ENCODE measurements around the gene PREX1. TPM values are rescaled to one million over a fixed set of nuclear protein-coding genes. Genes with fewer than 3 reads are reported as not detected.
"Not testable (repeated sequence)": the region's sequence is repeated elsewhere in the genome, so short reads cannot be mapped to it uniquely, and the experiment has no call there.

The PREX1 gene
- total and polyA plus RNA-seq, 9 donors = 16.7 to 32.5 (median 22.5) TPM

DNA sequence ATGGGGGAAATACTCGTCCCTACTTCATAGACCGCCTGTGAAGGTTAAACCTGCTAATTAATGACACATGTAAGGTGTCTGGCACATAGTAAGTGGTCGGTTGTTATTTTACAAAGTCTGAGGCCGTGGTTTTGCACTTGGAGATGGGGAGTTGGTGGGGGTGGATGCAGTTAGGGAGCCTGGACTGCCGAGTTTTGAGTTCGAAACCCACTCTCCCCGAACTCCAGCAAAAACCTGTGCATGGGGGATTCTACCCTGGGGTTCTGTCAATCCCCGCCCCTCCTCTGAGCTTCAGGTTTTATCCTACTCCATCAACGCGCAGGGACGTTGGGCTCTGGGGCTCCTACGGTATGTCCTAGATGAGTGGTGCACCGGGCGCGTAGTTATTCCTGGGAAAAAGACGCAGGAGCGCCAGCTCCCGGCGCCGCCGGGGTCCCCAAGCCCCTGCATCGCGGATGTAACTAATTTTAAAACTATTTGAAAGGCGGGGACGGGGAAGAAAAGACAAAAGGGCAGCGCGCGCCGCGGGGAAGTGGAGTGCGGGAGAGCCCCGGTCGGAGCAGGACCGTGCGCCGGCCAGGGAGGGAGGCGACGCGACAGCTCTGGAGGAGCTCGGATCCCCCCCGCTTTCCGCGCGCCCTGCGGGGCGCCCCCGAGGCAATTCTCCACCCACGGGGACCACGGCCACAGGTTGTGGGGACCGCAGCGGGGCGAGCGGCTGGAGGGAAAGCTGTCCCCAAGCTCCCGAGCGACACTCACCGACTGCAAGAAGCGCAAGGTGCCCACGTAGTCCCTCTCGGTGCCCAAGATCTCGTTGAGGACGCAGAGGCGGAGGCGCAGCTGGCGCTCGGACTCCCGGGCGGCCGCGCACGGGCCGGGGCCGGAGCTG lies 672 bp downstream of the PREX1 start:
- Histone ChIP-seq H3K27me3 (ENCODE audit: control insufficient read depth, insufficient read depth, low read length) (peaks cover 4% of the 10 kb centered on the region), H3K36me3 (ENCODE audit: control insufficient read depth, insufficient read depth, low read length) (no peaks in the 10 kb centered on the region), H3K27ac (ENCODE audit: low read length) (no peak overlapping the region), H3K4me3 (ENCODE audit: low read length) (peak overlapping the region; percentile 80), H3K4me1 (ENCODE audit: control insufficient read depth, insufficient read depth, low read length) (peaks cover 40% of the 10 kb centered on the region), H3K9me3 (replicated peaks; ENCODE audit: control insufficient read depth, low read depth, low read length) (no peaks in the 10 kb centered on the region)
- whole genome bisulfite sequencing (ENCODE audit: insufficient coverage) = under 1% methylated on average over 61 of the region's 72 CpGs
- no peak for DNase-seq

DNA sequence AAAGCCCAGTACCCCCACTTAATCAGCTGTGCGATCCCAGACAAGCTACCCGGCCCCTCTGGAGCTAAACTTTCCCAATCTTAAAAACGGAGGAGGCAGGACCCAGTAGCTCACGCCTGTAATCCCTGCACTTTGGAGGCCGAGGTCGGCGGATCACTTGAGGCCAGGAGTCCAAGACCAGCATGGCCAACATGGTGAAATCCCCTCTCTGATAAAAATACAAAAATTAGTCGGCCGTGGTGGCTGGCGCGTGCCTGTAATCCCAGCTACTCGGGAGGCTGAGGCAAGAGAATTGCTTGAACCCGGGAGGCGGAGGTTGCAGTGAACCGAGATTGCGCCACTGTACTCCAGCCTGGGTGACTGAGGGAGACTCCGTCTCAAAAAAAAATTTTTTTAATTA lies 1.3 kb downstream of the PREX1 start:
- H3K27ac ChIP-seq (ENCODE audit: low read length); H3K27me3 ChIP-seq (ENCODE audit: control insufficient read depth, insufficient read depth, low read length); H3K9me3 ChIP-seq (replicated peaks; ENCODE audit: control insufficient read depth, low read depth, low read length); H3K36me3 ChIP-seq (ENCODE audit: control insufficient read depth, insufficient read depth, low read length); DNase-seq: not testable (repeated sequence)
- 8% methylated on average over 6 of the region's 17 CpGs for WGBS (ENCODE audit: insufficient coverage)
- Histone ChIP-seq H3K4me1 (ENCODE audit: control insufficient read depth, insufficient read depth, low read length) (peaks cover 35% of the 10 kb centered on the region), H3K4me3 (ENCODE audit: low read length) (peak overlapping the region; percentile 80)

DNA sequence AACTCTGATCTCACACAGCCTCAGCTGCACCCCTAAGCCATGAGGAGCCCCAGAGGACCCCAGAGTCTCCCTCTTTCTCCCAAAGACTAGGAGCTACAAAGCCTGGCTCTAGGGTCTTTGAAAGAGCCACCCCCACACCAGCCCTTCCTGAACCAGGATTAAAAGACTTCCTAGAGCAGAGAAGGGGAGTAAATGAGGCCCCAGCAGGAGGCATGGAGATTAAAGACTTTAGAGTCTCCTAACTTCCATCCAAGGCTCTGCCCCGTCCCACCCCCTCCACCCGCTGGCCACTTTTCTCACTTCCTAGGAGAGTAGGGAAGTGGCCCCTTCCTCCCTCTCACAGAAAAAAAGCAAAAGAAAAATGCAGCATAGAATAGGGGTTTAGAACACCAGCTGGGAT lies 1.7 kb downstream of the PREX1 start:
- peak overlapping the region; percentile 9 for H3K27ac ChIP-seq (ENCODE audit: low read length)
- no peaks in the 10 kb centered on the region for H3K36me3 ChIP-seq (ENCODE audit: control insufficient read depth, insufficient read depth, low read length)
- peaks cover 32% of the 10 kb centered on the region for H3K4me1 ChIP-seq (ENCODE audit: control insufficient read depth, insufficient read depth, low read length)
- H3K27me3 ChIP-seq (ENCODE audit: control insufficient read depth, insufficient read depth, low read length) = peaks cover 4% of the 10 kb centered on the region
- no peak for DNase-seq
- H3K9me3 ChIP-seq (replicated peaks; ENCODE audit: control insufficient read depth, low read depth, low read length) = no peaks in the 10 kb centered on the region
- H3K4me3 ChIP-seq (ENCODE audit: low read length) = peak overlapping the region; percentile 80
- no CpG with 5 or more reads among the region's 2 CpGs for WGBS (ENCODE audit: insufficient coverage)

DNA sequence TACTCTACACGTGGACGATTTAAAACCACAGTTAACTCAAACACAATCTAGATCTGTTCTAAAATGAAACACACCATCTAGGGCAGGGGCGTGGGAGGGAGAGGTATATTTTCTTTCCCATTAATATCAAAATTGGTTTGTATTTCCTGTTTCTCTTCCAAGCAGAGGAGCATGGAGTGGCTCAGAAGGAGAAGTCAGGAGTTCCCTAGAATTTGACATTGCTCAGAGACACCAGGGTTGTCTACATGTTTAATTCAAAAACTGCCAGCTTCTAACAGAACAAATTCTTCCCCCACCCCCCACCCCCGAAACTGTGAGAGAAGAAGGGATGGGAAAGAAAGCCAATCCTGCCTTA lies 2.3 kb downstream of the PREX1 start:
- Histone ChIP-seq H3K9me3 (replicated peaks; ENCODE audit: control insufficient read depth, low read depth, low read length) (no peaks in the 10 kb centered on the region), H3K4me1 (ENCODE audit: control insufficient read depth, insufficient read depth, low read length) (peaks cover 31% of the 10 kb centered on the region), H3K27me3 (ENCODE audit: control insufficient read depth, insufficient read depth, low read length) (peaks cover 4% of the 10 kb centered on the region), H3K27ac (ENCODE audit: low read length) (no peak overlapping the region), H3K4me3 (ENCODE audit: low read length) (peak overlapping the region; percentile 80), H3K36me3 (ENCODE audit: control insufficient read depth, insufficient read depth, low read length) (no peaks in the 10 kb centered on the region)
- no peak for DNase-seq
- no CpG with 5 or more reads among the region's 4 CpGs for WGBS (ENCODE audit: insufficient coverage)

DNA sequence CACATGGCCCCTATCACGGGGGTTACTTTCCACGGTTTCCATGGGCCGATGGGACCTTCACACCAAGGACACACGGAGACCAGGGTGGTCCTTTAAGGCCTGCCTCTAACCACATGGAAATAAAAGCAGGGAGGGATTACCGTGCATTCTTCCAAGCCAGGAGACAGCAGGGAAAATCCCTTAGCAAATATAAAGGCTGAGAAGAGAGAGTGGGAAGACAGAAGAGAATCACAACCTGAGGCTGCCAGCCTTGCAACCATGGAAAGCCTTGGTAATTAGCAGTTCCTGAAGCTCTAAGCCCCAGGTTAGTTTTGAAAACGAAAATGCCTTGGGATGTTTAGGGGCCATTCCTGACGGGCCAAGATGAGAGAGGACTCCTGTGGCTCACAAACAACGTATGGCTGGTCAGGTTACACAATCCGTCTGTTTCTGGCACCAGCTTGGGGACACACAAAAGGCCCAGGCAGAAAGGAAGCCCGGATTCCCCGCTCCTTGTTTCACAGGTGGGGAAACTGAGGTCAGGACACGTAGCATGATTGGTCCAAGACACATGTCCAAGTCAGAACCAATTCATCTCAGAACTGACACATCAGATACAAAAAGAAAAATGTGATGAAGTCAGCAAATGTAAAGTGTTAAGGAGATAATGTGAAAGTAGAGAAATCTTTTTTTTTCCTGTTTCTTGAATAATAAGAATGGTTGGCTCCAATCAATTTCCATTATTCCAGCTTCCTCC lies 2.8 kb downstream of the PREX1 start:
- H3K36me3 ChIP-seq (ENCODE audit: control insufficient read depth, insufficient read depth, low read length) = peaks cover 2% of the 10 kb centered on the region
- H3K27me3 ChIP-seq (ENCODE audit: control insufficient read depth, insufficient read depth, low read length) = peaks cover 4% of the 10 kb centered on the region
- no peak overlapping the region for H3K27ac ChIP-seq (ENCODE audit: low read length)
- no peaks in the 10 kb centered on the region for H3K9me3 ChIP-seq (replicated peaks; ENCODE audit: control insufficient read depth, low read depth, low read length)
- peaks cover 37% of the 10 kb centered on the region for H3K4me1 ChIP-seq (ENCODE audit: control insufficient read depth, insufficient read depth, low read length)
- peak overlapping the region; percentile 1 for H3K4me3 ChIP-seq (ENCODE audit: low read length)
- WGBS (ENCODE audit: insufficient coverage) = 6% methylated on average over 5 of the region's 12 CpGs
- peak; percentile 51 for DNase-seq

DNA sequence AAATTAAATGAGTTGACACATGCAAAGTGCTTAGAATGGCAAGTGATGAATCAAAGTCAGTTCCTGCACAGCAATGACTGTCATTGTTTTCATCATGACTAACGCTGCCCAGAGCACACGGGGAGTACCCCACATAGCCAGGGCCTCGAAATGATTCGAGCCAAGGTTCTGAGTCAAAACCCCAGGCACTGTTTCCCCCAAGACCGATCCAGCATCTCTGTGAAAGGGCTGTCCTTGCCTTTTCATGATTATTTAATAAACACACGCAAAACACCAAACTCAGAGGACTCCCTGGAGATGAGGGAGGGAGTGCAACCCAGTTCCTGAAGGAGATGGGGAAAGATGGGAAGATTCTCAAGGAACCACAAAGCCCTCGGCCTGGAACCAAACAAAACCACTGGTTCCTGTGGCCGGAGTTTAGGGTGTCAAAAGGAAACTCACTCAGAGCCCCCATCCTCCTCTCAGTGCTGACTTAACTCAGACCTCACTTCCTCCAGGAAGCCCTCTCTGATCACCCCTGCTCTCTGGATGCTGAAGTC lies 3.8 kb downstream of the PREX1 start:
- Histone ChIP-seq H3K4me3 (ENCODE audit: low read length) (no peak overlapping the region), H3K9me3 (replicated peaks; ENCODE audit: control insufficient read depth, low read depth, low read length) (no peaks in the 10 kb centered on the region), H3K27me3 (ENCODE audit: control insufficient read depth, insufficient read depth, low read length) (peaks cover 4% of the 10 kb centered on the region), H3K27ac (ENCODE audit: low read length) (no peak overlapping the region), H3K36me3 (ENCODE audit: control insufficient read depth, insufficient read depth, low read length) (peaks cover 2% of the 10 kb centered on the region), H3K4me1 (ENCODE audit: control insufficient read depth, insufficient read depth, low read length) (peaks cover 43% of the 10 kb centered on the region)
- WGBS (ENCODE audit: insufficient coverage) = 70% methylated on average over 4 of the region's 8 CpGs
- no peak for DNase-seq

DNA sequence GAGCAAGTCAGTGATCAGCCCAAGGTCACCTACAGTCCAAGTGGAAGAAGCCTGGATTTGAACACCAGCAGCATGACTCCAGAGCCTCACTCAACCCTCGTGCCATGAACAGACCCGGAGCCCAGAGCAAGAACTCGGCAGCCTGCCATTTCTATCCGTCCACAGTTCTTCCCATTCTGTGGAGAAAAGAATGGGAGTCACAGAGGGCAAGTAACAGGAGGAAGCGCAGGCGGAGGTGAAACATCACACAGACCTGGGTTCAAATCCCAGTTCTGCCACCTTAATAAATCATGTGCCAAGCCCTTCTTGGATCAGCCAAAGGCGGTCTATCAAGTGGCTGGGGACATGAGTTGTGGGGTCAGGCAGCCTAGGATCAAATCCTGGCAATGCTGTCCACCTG lies 4.3 kb downstream of the PREX1 start:
- WGBS (ENCODE audit: insufficient coverage) = no CpG with 5 or more reads among the region's 7 CpGs

DNA sequence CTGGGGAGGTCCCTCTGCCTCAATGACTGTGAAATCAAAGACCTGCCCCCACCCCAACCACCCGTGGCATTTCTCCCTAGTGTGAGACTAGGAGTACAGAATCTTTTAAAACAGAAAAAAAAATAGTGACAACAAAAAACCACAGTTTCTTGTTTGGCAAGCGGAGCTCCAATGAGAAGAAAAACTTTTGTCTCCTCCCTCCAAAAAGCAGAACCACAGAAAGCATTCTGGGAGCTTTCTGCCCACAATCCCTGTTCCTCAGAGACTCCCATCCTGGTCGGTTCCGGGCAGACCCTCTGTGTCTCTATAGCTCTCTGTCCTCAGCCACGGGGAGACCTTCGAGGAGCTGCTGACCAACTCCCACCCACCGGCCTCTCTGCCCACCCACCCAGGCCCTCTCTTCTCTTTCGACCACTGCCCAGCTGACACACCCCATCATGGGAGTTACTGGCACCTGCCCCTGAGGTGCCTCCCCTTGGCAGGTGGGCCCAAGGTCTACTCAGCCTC lies 4.9 kb downstream of the PREX1 start:
- WGBS (ENCODE audit: insufficient coverage) = 34% methylated on average over 4 of the region's 8 CpGs
- Histone ChIP-seq H3K27ac (ENCODE audit: low read length) (no peak overlapping the region), H3K27me3 (ENCODE audit: control insufficient read depth, insufficient read depth, low read length) (peaks cover 4% of the 10 kb centered on the region), H3K36me3 (ENCODE audit: control insufficient read depth, insufficient read depth, low read length) (peaks cover 2% of the 10 kb centered on the region), H3K4me3 (ENCODE audit: low read length) (no peak overlapping the region), H3K9me3 (replicated peaks; ENCODE audit: control insufficient read depth, low read depth, low read length) (no peaks in the 10 kb centered on the region), H3K4me1 (ENCODE audit: control insufficient read depth, insufficient read depth, low read length) (peaks cover 48% of the 10 kb centered on the region)
- peak; percentile 51 for DNase-seq

More for the DNA sequence above, 4.3 kb downstream of the PREX1 start:
- no peak for DNase-seq
- peaks cover 44% of the 10 kb centered on the region for H3K4me1 ChIP-seq (ENCODE audit: control insufficient read depth, insufficient read depth, low read length)
- H3K27ac ChIP-seq (ENCODE audit: low read length) = no peak overlapping the region
- no peaks in the 10 kb centered on the region for H3K9me3 ChIP-seq (replicated peaks; ENCODE audit: control insufficient read depth, low read depth, low read length)
- H3K27me3 ChIP-seq (ENCODE audit: control insufficient read depth, insufficient read depth, low read length) = peaks cover 4% of the 10 kb centered on the region
- H3K36me3 ChIP-seq (ENCODE audit: control insufficient read depth, insufficient read depth, low read length) = peaks cover 2% of the 10 kb centered on the region
- H3K4me3 ChIP-seq (ENCODE audit: low read length) = no peak overlapping the region

DNA sequence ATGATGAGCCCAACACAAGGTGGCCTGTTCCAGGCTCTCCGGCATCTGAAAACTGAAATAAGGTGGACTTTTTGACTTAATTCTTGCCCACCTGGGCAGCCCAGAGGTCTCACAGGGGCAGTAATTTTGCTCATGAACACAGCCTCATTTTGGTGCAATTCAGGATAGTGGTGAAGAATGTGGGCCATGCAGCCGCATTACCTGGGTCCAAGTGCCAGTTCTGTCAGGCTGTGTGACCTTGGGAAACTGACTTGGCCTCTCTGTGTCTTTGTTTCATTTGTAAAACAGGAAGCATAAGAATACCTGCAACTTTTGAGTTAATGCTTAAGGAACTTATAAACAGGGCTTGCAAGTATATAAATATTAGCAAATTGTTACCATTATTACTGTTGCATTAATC lies 5.6 kb downstream of the PREX1 start:
- H3K27me3 ChIP-seq (ENCODE audit: control insufficient read depth, insufficient read depth, low read length) = peaks cover 4% of the 10 kb centered on the region

More for the DNA sequence above, 5.6 kb downstream of the PREX1 start:
- no peaks in the 10 kb centered on the region for H3K9me3 ChIP-seq (replicated peaks; ENCODE audit: control insufficient read depth, low read depth, low read length)
- 13% methylated on average over 1 of the region's 2 CpGs for WGBS (ENCODE audit: insufficient coverage)
- H3K36me3 ChIP-seq (ENCODE audit: control insufficient read depth, insufficient read depth, low read length) = peaks cover 2% of the 10 kb centered on the region
- peaks cover 48% of the 10 kb centered on the region for H3K4me1 ChIP-seq (ENCODE audit: control insufficient read depth, insufficient read depth, low read length)
- no peak for DNase-seq
- no peak overlapping the region for H3K4me3 ChIP-seq (ENCODE audit: low read length)
- no peak overlapping the region for H3K27ac ChIP-seq (ENCODE audit: low read length)
